Measurements from ENCODE around the gene SLC1A6.
"Not testable (repeated sequence)": the region's sequence is repeated elsewhere in the genome, so short reads cannot be mapped to it uniquely, and the experiment has no call there.

The SLC1A6 gene

DNA sequence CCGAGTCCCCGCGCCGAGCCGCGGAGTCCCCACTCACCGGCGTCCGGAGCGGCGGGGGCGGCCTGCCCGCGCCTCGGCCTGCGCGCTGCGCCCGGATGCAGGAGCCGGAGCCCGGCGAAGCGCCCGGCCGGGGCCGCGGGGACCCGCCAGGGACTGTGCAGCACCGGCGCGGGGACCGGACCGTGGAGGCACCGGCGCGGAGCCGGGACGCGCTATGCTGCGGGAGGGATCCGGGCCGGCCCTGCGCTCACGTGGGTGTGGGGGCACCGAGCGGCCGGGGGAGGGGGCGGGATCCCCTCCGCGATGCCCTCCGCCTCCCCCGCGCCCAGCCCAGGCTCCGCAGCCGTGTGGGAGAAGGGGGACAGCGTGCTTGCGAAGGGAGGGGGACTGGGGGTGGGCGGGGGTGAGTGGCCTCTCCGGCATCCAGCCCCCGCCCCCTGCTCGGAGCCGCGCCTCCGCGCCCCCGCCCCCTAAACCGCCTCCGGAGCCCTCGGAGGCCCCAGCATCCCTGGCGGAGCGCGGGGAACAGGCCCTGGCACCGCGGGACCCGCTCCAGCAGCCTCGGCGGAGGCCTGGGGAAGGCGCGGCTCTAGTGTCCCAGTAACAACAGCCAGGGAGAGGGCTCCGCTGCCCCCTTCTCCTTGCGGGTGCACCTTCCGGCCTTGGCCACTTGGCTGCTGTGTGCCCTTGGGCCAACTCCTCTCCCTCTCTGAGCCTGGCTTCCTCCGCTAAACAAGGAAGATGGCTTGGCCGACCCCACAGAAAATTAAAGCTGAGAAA lies at the start of gene SLC1A6:
TSS of gene SLC1A6 (minus strand) at position 389 of the 780 bp plus-strand sequence. CDS start 6,954 bp downstream, outside the sequence.
- no peak for DNase-seq (ENCODE audit: low spot score)

- no peak for DNase-seq (ENCODE audit: low spot score)
These were observed 48.8 kb upstream of the SLC1A6 start for GRCh38 chr19:15028490-15028889.

- DNase-seq (ENCODE audit: low spot score), result no peak
These were observed 45.6 kb upstream of the SLC1A6 start for GRCh38 chr19:15025217-15025616.

GRCh38 chr19:15022752-15023151 lies 43.1 kb upstream of the SLC1A6 start:
- DNase-seq (ENCODE audit: low spot score), result no peak

DNA sequence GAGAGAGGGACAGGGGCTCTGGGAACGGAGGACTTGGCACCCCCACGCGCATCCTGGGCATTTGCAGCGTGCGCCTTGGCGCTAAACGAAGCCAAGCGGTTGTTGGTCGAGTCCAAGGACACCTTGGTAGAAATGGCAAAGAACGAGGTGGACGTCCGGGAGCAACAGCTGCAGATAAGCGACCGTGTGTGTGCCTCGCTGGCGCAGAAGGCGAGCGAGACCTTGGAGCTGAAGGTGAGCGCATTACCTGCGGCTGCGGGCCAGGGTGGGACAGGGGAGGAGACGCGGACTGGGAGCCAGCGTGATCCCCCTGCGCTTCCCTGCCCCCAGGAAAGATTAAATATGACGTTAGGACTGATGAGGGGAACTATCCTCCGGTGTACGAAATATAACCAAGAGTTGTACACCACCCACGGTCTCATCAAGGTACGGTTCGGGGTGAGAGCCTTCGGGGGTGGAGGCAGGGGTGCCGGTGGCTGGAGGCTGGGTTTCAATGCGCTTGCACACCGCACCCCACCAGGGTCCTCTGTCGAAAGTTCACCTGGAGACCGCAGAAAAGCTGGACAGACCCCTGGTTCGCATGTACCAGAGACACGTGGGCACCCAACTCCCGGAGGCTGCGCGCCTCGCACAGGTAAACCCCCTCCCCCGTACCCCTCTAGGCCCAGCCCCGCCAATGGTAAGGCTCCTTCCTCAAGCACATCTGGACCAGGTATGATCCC lies 41.8 kb upstream of the SLC1A6 start:
- no peak for DNase-seq (ENCODE audit: low spot score)

GRCh38 chr19:15018836-15019235 lies 39.2 kb upstream of the SLC1A6 start:
- not testable (repeated sequence) for DNase-seq (ENCODE audit: low spot score)

DNA sequence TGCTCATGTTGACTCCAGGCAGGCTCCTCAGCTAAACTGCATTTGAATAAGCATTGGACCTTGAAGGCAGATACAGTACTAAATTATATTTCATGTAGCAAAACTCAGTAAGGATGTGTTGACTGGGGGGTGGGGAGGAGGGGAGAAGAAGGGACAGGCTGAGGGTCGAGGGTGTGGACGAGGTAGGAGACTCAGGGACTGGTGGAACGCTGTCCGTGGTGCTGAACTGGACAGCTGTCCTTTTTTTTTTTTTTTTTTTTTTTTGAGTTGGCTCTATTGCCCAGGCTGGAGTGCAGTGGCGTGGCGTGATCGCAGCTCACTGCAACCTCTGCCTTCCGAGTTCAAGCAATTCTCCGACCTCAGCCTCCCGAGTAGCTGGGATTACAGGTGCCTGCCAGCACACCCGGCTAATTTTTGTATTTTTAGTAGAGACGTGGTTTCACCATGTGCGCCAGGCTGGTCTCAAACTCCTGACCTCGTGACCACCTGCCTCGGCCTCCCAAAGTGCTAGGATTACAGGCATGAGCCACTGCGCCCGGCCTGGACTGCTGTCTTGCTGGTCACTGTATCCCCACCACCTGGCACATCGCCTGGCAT lies 36.4 kb upstream of the SLC1A6 start:
- peak; percentile 29 for DNase-seq (ENCODE audit: low spot score)

DNA sequence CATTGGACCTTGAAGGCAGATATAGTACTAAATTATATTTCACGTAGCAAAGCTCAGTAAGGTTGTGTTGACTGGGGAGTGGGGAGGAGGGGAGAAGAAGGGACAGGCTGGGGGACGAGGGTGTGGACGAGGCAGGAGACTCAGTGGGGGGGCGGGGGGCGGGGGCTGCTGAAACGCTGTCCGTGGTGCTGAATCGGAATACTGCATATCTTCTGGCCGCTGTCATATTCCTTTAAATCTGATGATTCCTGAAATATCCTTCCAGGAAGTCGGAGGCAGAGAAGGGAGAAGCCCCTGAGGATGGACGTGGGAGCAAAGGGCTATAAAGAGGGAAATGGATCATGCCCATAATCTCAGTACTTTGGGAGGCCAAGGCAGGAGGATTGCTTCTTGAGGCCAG lies 34.9 kb upstream of the SLC1A6 start:
- DNase-seq (ENCODE audit: low spot score), result no peak

- DNase-seq (ENCODE audit: low spot score), result no peak
These were observed 31.0 kb upstream of the SLC1A6 start for GRCh38 chr19:15010501-15011300.

- DNase-seq (ENCODE audit: low spot score), result no peak
These were observed 28.6 kb upstream of the SLC1A6 start for GRCh38 chr19:15008308-15008707.

- DNase-seq (ENCODE audit: low spot score), result no peak
These were observed 18.3 kb upstream of the SLC1A6 start for GRCh38 chr19:14997981-14998380.

DNA sequence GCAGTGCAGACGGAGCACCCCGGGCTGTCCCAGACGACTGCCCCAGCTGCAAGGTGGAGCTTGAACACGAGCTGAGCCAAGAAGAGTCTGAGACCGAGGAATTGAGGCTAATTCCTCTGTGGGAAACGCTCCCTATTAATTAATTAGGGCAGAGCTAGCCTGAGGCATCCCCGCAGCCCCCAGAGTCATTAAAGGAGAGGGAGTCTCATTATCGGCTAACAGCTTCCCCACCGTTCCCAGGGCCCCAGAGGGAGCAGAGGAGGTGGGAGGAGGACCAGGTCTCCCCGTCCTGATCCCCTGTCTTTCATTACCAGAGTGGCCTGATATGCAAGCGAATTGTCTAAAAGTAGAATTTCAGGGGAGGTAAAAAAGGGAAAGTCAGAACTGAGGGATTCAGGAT lies 13.1 kb upstream of the SLC1A6 start:
- no peak for DNase-seq (ENCODE audit: low spot score)

DNA sequence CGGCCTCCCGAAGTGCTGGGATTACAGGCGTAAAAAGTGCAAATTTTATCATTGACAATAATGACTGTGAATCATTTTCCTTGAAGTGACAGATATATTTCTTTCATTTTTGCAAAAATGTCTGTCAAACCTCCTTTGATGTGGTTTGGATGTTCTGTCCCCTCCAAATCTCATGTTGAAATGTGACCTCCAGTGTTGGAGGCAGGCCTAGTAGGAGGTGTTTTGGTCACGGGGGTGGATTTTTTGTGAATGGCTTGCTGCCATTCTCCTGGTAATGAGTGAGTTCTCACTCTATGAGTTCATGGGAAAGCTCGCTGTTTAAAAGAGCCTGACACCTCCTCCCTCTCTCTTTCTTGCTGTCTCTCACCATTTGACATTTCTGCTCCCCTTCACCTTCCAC lies 5.5 kb upstream of the SLC1A6 start:
- DNase-seq (ENCODE audit: low spot score), result no peak

DNA sequence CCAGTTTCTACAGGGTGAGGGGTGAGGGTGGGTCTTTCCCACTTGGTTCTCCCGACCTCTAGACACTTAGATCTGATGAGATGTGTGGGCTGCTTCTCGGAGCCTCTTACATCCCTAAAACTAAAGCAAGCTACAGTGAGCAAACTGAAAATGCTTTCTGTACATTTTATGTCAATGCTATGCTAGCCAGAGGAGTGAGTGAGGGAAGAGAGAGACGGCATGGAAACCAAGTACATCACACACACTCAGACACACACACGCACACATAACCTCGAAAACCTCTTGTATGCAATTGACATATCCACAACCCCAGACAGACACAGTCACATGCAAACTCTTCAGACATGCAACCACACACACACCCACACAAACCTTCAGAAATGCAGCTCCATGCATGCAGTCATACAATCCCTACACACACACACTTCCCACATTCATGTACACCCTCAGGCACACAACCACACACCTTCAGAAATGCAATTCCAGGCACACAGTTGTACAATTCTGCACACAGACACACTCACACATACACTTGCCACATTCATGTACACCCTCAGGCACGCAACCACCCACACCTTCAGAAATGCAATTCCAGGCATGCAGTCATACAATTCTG lies 1.4 kb downstream of the SLC1A6 start:
- no peak for DNase-seq (ENCODE audit: low spot score)

- no peak for DNase-seq (ENCODE audit: low spot score)
These were observed 2.5 kb downstream of the SLC1A6 start for GRCh38 chr19:14977128-14977527.

GRCh38 chr19:14974488-14974887 lies 5.2 kb downstream of the SLC1A6 start:
- DNase-seq (ENCODE audit: low spot score), result no peak

DNA sequence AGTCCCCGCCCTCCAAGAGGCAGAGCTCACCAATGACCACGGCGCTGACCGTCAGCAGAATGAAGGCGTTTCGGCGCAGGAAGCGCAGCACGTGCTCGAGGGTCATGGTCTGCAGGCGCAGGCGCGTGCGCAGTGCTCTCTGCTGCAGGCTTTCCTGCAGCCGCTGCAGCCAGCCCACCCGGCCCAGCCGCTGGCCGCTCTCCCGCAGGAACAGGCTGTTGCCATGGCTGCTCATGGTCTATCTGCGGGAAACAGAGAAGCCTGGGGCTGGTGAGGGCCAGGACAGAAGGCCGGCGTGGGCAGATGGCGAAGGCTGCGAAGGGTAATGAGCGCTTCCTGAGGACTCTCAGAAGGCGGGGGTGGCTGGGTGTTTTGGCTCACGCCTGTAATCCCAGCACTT lies 7.0 kb downstream of the SLC1A6 start:
- DNase-seq (ENCODE audit: low spot score), result no peak

DNA sequence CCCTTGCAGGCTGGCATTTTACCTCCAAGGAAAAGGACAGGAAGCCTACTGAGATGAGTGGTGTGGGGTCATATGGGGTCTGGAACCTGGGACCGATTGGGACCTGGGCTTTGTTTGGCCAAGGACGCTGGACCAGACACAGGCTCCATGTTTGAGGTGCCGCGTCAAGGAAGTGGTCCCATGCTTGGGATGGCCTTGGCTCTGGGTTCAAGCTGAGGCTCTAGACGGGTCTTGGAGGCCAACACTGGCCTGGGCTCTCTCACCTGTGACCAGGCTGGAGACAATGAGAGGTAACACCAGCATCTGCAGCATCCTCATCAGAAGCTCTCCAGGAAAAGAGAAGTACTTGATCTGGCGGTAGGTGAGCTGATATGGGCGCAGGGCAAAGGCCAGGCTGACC lies 8.2 kb downstream of the SLC1A6 start:
- no peak for DNase-seq (ENCODE audit: low spot score)

DNA sequence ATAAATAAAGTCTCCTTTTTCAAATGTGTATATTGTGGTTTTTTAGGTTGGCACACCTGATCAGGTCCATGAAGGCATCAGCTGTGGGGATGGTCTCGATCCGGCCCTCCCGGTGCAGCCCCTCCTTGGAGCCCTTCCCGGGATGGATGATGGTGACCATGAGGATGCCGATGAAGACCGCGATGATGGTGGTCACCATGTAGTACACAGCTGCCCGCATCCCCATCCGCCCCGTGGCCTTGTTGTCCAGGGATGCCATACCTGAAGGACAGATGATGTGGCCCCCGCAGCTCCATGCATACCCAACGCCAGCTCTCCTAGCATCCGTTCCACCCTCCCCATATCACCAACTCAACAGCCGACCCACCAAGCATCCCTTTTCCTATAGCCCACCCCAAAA lies 11.4 kb downstream of the SLC1A6 start:
- no peak for DNase-seq (ENCODE audit: low spot score)

DNA sequence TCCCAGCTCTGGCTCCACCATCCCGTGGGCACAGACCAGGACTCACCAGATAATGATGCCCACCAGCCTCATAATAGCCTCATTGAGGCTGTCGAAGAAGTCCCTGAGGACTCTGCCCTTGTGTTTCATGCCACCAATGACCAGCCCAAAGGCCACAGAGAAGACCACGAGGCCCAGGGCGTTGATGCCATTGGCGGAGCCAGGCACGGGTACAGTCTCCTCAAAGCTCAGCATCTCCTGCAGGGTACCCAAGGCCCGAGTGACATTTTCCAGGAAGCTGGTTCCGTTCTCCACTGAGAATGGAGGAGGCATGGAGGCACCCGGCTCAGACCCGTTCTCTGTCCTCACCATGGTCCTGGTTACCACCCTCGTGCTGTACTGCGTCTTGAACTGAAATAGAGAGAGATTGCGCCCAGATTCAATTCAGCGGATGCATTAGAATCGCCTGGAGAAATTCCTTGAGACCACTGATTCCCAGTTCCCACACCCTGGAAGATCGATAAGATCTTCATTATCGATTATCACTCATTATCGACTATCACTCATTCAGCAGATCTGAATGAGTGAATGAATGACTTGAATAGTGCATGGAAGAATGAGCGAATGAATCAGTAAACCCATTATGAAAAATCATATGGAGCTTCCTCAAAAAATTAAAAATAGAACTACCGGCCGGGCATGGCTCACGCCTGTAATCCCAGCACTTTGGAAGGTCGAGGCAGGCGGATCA lies 17.5 kb downstream of the SLC1A6 start:
- no peak for DNase-seq (ENCODE audit: low spot score)

- no peak for DNase-seq (ENCODE audit: low spot score)
These were observed 20.4 kb downstream of the SLC1A6 start for GRCh38 chr19:14959263-14959662.
